Natural killer cell treated with Interleukin-12 subunit alpha and Interleukin-12 subunit beta and Interleukin-15 and Interleukin-18, amount 100 ng/mL, for 72 hours (primary cell): Measurements from ENCODE around the gene MBOAT1. TPM values are rescaled to one million over a fixed set of nuclear protein-coding genes. Genes with fewer than 3 reads are reported as not detected.

Source experiments
- ATAC-seq, 2 donors: fragments of 150-1000 bp; cut with Tn5 transposase in 1 of 2; sonication (Bioruptor Pico), chemical (Tn5 transposase) in 1 of 2; 2 replicates each; pipeline ENCODE4 v1.10.0; 2021
- DNase-seq: peaks from one replicate; pipeline ENCODE4 v3.0.0; 2022; ENCODE audit warnings: low spot score
- H3K27ac Mint-ChIP-seq, 2 donors: 1 replicate in 1 of 2; 2 replicates in 1 of 2; pipeline ENCODE4 v1.8.0; 2022; ENCODE audit warnings: mixed read lengths in 2 of 2, mild to moderate bottlenecking in 1 of 2, moderate library complexity in 1 of 2
- H3K27me3 Mint-ChIP-seq, 2 donors: 1 replicate in 1 of 2; 2 replicates in 1 of 2; pipeline ENCODE4 v1.8.0; 2022; ENCODE audit warnings: mixed read lengths in 2 of 2
- H3K36me3 Mint-ChIP-seq: one replicate; pipeline ENCODE4 v1.8.0; 2022; ENCODE audit warnings: mixed read lengths
- H3K4me1 Mint-ChIP-seq, 2 donors: 1 replicate in 1 of 2; 2 replicates in 1 of 2; pipeline ENCODE4 v1.8.0; 2022; ENCODE audit warnings: low read depth in 2 of 2, mixed read lengths in 2 of 2, mild to moderate bottlenecking in 1 of 2
- H3K4me3 Mint-ChIP-seq: one replicate; pipeline ENCODE4 v1.8.0; 2022; ENCODE audit warnings: mixed read lengths
- H3K9me3 Mint-ChIP-seq: 2 replicates; pipeline ENCODE4 v1.8.0; 2022; ENCODE audit warnings: mixed read lengths
- total RNA-seq, 2 donors: library from RNA; stranded (reverse); gene quantifications; one replicate each; pipeline ENCODE4 v1.2.3, GENCODE V29; 2022

The MBOAT1 gene
- total RNA-seq, 2 donors from 2014 or later: 1.9 to 4.7 TPM

DNA sequence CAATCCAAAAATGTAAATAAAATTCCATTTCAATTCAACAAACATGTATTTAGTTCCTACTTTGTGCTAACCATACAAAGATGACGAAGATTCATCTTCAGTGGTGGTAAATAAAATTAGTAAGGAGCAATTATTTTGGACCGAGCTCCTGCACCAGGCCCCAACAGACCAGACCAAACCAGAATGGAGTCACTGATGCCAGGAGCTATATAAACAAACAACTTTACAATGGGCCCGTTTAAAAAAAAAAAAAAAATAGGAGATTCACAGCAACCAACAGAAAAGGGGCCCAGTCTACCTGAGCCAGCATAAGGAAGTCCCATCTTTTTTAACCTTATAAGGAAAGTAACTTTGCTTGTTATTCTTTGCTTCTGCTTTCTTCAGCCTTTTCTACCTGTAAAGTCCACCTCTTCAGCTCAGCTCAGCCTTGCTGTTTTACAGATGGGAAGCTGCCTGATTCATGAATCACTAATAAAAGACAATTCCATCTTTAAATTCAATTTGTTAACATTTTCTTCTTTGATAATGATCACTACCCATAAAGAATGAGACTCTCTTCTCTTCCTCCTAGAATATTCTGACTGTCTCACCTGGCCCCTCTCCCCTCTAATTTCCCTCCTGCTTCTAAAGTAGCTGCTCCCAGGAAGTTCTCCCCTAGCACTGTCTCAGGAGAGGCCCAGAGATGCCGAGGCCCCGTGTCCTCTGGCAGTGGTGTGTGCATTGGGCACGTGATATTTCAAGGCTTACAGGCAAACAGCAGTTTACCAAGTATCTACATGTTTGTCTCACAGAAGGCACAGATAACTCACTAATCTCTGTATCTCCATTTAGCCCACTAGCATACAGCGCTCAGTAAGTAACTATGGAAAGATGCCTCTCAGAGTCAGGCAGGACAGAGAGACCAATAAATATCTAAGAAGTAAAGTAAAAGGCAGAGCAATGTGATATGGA is 8.4 kb downstream of the MBOAT1 start:
- peak overlapping the region; percentile 2 to 32 for H3K27ac Mint-ChIP-seq
- no peaks in the 10 kb centered on the region for H3K36me3 Mint-ChIP-seq
- no peaks in the 10 kb centered on the region for H3K9me3 Mint-ChIP-seq
- ATAC-seq (no peak), DNase-seq (no peak)
- peak overlapping the region; percentile 18 for H3K4me3 Mint-ChIP-seq
- H3K27me3 Mint-ChIP-seq: peaks cover 0 to 23% of the 10 kb centered on the region in 2 donors
- H3K4me1 Mint-ChIP-seq: peaks cover 26 to 40% of the 10 kb centered on the region in 2 donors

DNA sequence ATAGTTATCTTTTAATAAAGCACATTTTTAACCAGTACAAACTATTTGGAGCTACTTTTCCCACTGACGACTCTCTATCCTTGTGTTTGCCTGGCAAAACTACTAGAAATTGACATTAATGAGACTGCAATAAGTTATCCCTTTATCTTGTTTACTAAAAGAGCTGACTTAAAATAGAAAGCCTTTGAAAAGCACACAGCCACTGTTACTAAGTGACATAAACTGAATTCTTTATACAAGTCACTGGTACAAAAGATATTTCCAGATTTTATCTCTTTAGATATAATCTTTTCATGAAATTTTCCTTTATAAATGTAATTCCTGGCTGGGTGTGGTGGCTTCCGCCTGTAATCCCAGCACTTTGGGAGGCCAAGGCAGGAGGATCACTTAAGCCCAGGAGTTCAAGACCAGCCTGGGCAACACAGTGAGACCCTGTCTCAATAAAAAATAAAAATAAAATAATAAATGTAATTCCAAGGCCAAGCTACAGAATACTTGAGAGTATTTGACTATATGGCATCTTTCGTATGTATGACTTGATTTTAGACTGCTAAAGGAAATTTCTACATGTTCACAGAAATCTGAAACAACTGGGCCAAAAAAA is 9.5 kb downstream of the MBOAT1 start:
- DNase-seq (no peak), ATAC-seq (no peak)
- Mint-ChIP-seq H3K27ac (peak overlapping the region in 1 of 2 donors; percentile 75), H3K36me3 (no peaks in the 10 kb centered on the region), H3K4me3 (peak overlapping the region; percentile 57), H3K4me1 (peaks cover 26 to 40% of the 10 kb centered on the region in 2 donors), H3K9me3 (no peaks in the 10 kb centered on the region), H3K27me3 (peaks cover 0 to 28% of the 10 kb centered on the region in 2 donors)

DNA sequence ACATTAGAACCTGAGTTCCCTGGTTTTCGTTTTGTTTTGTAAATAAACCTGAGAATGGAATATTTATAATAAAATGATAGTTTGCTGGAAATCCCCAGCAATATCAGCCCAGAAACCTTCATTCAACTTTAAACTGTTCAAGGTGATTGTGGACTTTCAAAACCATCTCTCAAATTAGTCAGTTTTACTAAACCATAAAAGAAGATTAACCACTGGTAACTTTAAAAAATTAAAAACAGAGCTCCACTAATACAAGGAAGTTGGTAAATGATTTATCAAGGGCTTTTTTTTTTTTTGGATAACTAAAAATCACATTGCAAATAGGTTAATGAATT is 10.0 kb downstream of the MBOAT1 start:
- H3K9me3 Mint-ChIP-seq: no peaks in the 10 kb centered on the region

DNA sequence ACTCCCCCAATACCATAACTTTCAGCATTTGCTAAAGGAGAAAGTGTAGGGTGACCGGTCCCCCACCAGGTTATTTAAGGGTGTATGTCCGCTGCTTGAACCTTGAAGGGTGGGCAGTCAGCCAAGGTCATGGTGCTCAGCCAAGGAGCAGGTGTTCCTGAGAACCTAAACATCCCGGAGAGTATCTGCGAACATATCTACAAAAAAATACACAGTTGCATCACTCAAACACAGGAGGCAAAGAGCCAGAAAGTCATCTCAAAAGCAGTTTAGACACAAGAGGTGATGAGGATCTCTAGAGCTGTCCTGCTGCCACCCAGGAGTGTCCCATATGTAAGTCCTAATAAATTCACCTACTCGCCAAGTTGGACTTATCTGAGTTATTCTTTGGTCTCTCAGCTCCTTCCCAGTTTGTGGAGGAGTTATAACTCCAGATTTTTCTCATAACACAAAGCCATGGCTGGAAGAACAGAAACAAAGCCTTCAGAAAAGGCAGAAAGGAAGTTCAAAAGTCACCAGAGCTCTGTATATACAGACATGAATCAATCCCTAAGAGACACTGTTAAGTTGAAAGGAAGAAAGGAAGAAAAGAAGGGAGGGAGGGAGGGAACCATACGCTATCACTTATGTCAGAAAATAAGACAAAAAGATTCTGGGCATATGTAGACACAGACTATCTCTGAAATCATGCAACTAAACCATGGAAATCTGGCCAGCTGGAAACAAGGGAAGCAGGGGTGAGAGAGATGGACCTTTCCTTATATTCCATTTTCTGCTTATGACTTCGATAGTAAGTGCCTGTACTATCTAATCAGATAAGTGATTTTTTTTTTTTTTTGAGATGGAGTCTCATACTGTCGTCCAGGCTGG is 11.3 kb downstream of the MBOAT1 start:
- DNase-seq (no peak), ATAC-seq (no peak)
- no peaks in the 10 kb centered on the region for H3K9me3 Mint-ChIP-seq
- H3K27me3 Mint-ChIP-seq: peaks cover 3 to 21% of the 10 kb centered on the region in 2 donors
- H3K4me3 Mint-ChIP-seq: peak overlapping the region; percentile 39
- H3K36me3 Mint-ChIP-seq: no peaks in the 10 kb centered on the region
- H3K27ac Mint-ChIP-seq: peak overlapping the region in 1 of 2 donors; percentile 31
- H3K4me1 Mint-ChIP-seq: peaks cover 14 to 27% of the 10 kb centered on the region in 2 donors

More for the DNA sequence above, 10.0 kb downstream of the MBOAT1 start:
- H3K4me1 Mint-ChIP-seq: peaks cover 26 to 40% of the 10 kb centered on the region in 2 donors
- peak overlapping the region in 1 of 2 donors; percentile 75 for H3K27ac Mint-ChIP-seq
- ATAC-seq (no peak), DNase-seq (no peak)
- peaks cover 0 to 28% of the 10 kb centered on the region in 2 donors for H3K27me3 Mint-ChIP-seq
- no peaks in the 10 kb centered on the region for H3K36me3 Mint-ChIP-seq
- peak overlapping the region; percentile 57 for H3K4me3 Mint-ChIP-seq

DNA sequence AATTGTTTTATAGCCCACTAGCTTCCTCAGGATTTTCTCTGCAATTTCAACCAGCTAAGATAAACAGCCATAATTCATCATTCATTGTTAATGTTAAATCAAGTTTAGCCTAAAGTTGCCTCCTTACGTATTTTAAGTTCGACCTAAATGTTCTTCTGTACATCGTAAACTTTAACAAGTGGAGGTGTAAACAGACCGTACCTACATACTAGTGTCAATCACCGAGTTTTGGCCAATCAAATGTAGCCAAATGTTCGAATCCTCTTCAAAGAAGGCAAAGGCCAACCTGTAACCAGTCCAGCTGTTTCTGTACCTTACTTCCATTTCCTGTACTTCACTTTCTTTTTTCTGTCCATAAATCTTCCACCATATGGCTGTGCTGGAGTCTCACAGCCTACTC is 13.5 kb downstream of the MBOAT1 start:
- ATAC-seq (no peak), DNase-seq (no peak)
- no peak overlapping the region for H3K4me3 Mint-ChIP-seq
- peaks cover 4 to 19% of the 10 kb centered on the region in 2 donors for H3K27me3 Mint-ChIP-seq
- H3K9me3 Mint-ChIP-seq: no peaks in the 10 kb centered on the region
- H3K4me1 Mint-ChIP-seq: peaks cover 2 to 11% of the 10 kb centered on the region in 2 donors
- no peak overlapping the region for H3K27ac Mint-ChIP-seq
- H3K36me3 Mint-ChIP-seq: no peaks in the 10 kb centered on the region

DNA sequence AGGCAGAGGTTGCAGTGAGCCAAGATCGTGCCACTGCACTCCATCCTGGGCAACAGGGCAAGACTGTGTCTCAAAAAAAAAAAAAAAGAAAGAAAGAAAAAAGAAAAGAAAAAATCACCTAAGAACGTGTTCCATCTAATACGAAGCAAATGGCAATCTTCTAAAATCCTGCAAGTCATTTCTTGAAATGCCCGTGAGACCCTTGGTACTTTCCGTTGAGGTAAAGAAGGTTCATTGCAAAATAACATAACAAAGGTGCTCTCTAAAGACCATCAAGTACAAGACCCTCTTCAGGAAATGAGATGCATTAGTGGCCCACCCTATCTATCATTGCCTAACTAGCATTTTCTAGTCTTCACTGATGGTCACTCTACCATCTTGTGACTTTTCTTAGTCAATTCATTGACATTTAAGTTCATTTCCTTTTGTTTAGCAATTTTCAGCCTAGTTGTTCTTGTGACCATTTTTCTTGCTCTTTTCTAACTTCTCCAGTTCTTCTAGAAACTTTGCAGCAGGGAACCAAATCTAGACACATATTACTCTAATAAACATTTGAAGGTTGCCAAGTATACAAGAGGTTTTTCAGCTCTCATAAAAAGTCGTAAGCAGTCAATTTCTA is 14.0 kb downstream of the MBOAT1 start:
- H3K27me3 Mint-ChIP-seq: peaks cover 4 to 19% of the 10 kb centered on the region in 2 donors
- no peak overlapping the region for H3K27ac Mint-ChIP-seq
- H3K9me3 Mint-ChIP-seq: no peaks in the 10 kb centered on the region
- peaks cover 2 to 11% of the 10 kb centered on the region in 2 donors for H3K4me1 Mint-ChIP-seq
- H3K4me3 Mint-ChIP-seq: no peak overlapping the region
- ATAC-seq (no peak), DNase-seq (no peak)
- H3K36me3 Mint-ChIP-seq: no peaks in the 10 kb centered on the region

DNA sequence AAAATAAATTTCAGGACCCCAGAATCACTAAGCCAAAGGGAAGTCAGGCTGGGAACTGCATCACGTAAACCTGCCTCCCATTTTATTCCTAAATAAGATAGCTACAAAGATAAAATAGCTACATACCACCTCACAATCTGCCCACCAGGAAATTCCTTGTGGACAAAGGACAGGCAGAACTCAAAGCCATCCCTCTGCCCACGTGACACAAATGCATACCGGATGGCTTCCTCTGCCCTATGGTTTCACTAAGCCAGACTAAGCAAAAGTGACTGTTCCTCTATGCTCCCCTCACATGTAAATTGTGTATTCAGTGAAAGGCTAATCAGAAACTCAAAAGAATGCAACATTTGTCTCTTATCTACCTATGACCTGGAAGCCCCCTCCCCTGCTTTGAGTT is 15.0 kb downstream of the MBOAT1 start:
- Mint-ChIP-seq H3K4me3 (no peak overlapping the region), H3K27me3 (peaks cover 9 to 20% of the 10 kb centered on the region in 2 donors), H3K27ac (no peak overlapping the region)

DNA sequence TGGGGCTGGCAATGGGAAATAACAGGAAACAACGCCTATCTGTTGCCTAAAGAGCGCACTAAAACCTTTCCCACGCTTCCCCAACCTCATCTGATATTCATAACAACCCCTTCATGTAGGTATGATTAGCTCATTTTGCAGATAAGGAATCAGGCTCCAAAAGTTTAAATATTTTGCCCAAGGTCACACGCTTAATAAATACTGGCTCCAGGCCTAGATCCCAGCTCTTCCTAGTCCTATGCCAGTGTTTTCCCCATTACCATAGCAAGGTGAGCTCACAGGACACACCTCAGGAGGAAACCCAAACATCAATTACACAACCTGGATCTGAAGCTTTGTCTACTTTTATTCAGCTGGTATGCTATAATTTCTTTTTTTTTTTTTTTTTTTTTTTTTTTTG is 19.6 kb downstream of the MBOAT1 start:
- peaks cover 3 to 7% of the 10 kb centered on the region in 2 donors for H3K4me1 Mint-ChIP-seq
- no peak overlapping the region for H3K4me3 Mint-ChIP-seq
- ATAC-seq (no peak), DNase-seq (no peak)
- no peaks in the 10 kb centered on the region for H3K36me3 Mint-ChIP-seq
- H3K27ac Mint-ChIP-seq: peak overlapping the region in 1 of 2 donors; percentile 3
- no peaks in the 10 kb centered on the region for H3K9me3 Mint-ChIP-seq
- H3K27me3 Mint-ChIP-seq: peaks cover 13 to 19% of the 10 kb centered on the region in 2 donors

More for the DNA sequence above, 15.0 kb downstream of the MBOAT1 start:
- H3K4me1 Mint-ChIP-seq: peaks cover 3 to 10% of the 10 kb centered on the region in 2 donors
- ATAC-seq: no peak
- DNase-seq: no peak
- H3K9me3 Mint-ChIP-seq: no peaks in the 10 kb centered on the region
- no peaks in the 10 kb centered on the region for H3K36me3 Mint-ChIP-seq

DNA sequence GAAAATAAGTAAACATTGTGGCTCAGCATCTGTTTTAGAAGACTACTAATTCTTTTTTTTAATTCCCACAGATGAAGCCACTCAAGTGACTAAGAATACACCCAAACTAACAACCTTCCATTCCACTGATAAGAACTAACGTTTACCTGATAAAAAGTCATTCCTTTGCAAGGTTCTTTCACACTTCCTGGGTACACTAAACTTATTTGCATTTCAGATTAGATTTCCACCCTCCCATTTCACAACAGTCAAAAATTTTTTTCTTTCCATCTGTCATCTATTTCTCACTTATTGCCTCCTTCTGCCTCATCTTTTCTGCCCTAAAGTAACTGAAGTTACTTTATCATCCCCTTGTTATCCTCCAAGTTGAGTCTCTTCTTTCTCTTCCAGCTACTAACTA is 20.3 kb downstream of the MBOAT1 start:
- H3K4me3 Mint-ChIP-seq: no peak overlapping the region
- DNase-seq (no peak), ATAC-seq (no peak)
- H3K27ac Mint-ChIP-seq: peak overlapping the region in 1 of 2 donors; percentile 3
- H3K27me3 Mint-ChIP-seq: peaks cover 13 to 19% of the 10 kb centered on the region in 2 donors
- peaks cover 3 to 7% of the 10 kb centered on the region in 2 donors for H3K4me1 Mint-ChIP-seq
- H3K36me3 Mint-ChIP-seq: no peaks in the 10 kb centered on the region
- H3K9me3 Mint-ChIP-seq: no peaks in the 10 kb centered on the region

DNA sequence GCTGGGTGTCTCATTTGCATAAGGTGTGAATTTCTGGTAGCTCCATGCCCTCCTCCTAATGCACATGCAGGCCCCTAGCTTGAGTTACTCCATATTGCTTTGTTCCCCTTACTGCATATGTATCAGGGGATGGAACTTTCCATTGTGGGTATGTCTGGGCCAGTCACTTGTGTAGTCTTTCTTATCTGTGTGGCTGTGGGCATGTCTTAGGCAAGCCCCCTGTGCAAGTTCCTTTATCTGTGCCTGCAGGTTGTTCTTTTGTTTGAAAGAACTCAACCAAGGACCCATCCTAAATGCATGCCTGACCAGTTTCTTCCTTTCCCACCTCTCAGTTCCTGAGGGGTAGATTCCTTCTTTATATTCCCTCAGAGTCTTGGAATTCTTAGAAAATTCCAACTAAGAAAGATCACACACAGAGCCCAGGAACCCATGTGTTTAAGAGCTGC is 23.6 kb downstream of the MBOAT1 start:
- no peak for ATAC-seq

DNA sequence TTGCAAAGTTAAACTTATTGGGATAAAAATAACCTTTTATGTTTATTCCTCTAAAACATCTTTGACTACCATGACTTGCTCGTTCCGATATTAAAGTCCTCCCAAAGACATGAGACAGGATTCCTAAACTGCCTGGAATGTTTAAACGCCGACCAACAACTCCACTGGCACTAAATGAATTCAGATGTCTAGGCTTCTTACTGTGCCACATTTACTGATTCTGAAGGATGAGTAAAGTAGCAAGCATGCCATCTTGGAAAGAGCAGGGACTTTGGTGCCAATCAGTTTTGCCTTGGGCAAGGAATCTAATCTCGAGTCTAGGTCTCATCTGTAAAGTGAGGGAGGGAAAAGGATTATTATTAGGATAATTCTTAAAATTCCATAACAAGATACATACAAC is 25.3 kb downstream of the MBOAT1 start:
- peaks cover 0 to under 1% of the 10 kb centered on the region in 2 donors for H3K4me1 Mint-ChIP-seq
- H3K9me3 Mint-ChIP-seq: no peaks in the 10 kb centered on the region
- no peak for DNase-seq
- H3K27me3 Mint-ChIP-seq: peaks cover 1 to 9% of the 10 kb centered on the region in 2 donors
- H3K4me3 Mint-ChIP-seq: no peak overlapping the region
- ATAC-seq: no peak
- H3K27ac Mint-ChIP-seq: no peak overlapping the region
- no peaks in the 10 kb centered on the region for H3K36me3 Mint-ChIP-seq

More for the DNA sequence above, 23.6 kb downstream of the MBOAT1 start:
- Mint-ChIP-seq H3K9me3 (no peaks in the 10 kb centered on the region), H3K4me3 (no peak overlapping the region), H3K4me1 (peaks cover 3 to 7% of the 10 kb centered on the region in 2 donors), H3K27me3 (peaks cover 8 to 12% of the 10 kb centered on the region in 2 donors), H3K36me3 (no peaks in the 10 kb centered on the region), H3K27ac (no peak overlapping the region)
- DNase-seq: no peak

DNA sequence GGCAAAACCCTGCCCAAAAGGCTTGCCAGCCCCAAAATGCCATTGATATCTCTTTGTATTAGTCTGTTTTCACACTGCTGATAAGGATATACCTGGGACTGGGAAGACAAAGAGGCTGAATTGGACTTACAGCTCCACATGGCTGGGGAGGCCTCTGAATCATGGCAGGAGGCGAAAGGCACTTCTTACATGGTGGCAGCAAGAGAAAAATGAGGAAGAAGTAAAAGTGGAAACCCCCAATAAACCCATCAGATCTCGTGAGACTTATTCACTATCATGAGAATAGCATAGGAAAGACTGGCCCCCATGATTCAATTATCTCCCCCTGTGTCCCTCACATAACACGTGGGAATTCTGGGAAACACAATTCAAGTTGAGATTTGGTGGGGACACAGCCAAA is 28.6 kb downstream of the MBOAT1 start:
- Mint-ChIP-seq H3K9me3 (no peaks in the 10 kb centered on the region), H3K27ac (no peak overlapping the region), H3K4me3 (no peak overlapping the region), H3K27me3 (peaks cover 0 to 16% of the 10 kb centered on the region in 2 donors), H3K4me1 (peaks cover 4 to 5% of the 10 kb centered on the region in 2 donors), H3K36me3 (no peaks in the 10 kb centered on the region)
- DNase-seq: no peak
- ATAC-seq: no peak
